HG03575 (cell line): ENCODE results near the gene GNAT2.

ENCODE experiments used
- ATAC-seq: cut with Tn5 transposase; IDR thresholded peaks from one replicate; pipeline ENCODE4 v1.9.1; 2021; ENCODE audit not compliant: unreplicated experiment, insufficient number of reproducible peaks, low FRiP score; ENCODE audit errors: extremely low read depth

The GNAT2 gene

DNA sequence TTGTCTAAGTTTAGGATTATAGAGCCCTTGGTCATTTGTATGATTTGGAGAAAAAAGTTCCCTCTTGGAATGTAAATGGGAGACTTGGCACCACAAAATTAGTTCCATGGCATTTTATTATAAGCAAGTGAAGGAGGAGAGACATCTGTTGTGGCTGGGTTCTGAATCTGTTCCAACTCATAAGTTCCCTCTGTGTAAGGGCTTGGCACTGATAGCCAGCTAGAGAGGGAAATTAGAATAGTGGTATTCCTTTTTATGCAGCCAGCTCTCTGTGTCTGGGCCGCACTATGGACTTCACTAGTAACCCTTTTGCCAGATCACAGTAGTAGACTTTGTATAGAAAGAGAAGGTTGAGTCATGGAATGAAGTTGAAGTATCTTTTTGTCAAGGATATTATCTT is 39.9 kb downstream of the GNAT2 start:
- no peak for ATAC-seq

GRCh38 chr1:109578947-109579443 is 40.4 kb downstream of the GNAT2 start:
- no peak for ATAC-seq

GRCh38 chr1:109573785-109574184 is 45.6 kb downstream of the GNAT2 start:
- ATAC-seq: no peak

DNA sequence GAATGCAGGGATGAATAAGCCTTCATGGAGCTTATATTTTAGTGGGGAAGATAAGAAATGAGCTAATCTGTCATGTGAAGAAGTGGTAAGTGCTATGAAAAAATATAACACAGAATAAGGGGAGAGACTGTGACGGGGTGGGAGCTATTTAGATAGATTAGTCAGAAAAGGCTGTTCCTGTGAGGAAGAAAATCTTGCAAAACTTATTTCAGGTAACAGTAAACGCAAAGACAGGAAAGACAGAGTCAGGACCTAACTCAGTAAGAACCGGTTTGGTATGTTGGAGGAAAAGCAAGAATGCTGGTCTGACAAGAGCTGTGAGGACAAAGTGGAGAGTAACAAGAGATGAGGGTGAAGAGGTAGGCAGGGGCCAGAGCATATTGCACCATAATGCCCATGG is 49.0 kb downstream of the GNAT2 start:
- ATAC-seq: no peak

DNA sequence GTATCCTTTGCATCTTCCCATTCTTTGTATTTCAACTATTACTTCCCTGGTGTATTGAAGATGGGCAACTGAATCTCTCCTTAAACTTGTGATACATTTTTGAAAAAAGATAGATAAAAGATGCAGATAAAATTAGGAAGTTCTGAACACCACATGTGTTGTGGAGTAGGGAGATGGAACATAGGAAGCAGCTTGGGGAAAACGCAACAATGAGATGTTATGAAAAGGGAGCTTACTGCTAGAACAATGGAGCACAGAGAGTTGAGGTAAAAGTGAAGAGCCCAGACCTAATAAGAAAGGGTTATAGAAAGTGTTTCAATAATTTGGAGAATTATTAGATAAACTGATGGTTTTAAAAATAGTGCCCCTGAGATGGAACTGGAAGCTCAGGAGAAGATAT is 50.1 kb downstream of the GNAT2 start:
- ATAC-seq: no peak

DNA sequence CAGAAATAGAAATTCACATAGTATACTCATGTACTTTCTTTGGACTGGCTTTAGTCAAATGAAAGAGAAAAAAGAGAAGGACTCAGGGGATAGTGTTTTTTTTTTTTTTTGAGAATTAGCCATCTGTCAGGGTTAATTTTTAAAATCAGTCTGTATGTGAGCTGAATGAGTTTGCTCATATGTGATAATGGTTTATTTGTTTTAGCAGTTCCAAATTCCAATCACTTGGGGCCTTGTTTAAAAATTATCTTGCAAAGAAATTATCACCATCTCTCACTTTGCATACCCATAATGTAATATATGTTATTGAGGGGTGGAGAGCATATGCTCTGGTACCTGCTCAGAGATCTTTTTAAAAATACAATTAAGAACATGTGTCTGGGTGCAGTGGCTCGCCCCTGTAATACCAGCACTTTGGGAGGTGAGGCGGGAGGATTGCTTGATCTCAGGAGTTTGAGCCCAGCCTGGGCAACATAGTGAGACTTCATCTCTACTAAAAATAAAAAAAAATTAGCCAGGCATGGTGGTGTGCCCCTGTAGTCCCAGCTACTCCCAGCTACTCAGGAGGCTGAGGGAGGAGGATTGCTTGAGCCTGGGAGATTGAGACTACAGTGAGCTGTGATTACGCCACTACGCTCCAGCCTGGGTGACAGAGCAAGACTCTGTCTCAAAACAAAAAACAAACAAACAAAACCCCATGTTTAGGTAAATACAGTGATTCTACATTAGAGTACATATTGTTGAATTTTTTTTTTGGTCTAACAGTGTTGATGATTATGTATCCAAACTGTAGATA is 51.3 kb downstream of the GNAT2 start:
- no peak for ATAC-seq

DNA sequence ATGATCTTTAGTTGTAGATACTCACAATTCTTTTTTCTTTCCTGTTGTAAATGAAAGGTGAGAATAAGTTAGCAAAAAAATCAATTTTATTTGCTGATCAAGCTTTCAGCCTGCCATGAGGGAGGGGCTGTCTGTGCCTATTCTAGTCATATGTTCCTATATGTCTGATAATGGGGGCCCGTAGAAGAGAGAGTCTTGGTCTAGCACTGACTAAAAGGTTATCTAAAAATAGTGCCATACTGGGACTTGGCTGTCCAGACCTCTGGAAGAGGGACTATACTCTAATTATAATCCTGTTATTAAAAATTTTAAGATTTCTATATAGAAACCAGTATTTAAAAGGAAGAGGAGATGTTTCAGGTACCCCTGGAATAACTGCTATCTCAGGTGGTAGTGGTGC is 52.4 kb downstream of the GNAT2 start:
- no peak for ATAC-seq

- ATAC-seq: no peak
These were observed 54.2 kb downstream of the GNAT2 start for GRCh38 chr1:109565241-109565640.

DNA sequence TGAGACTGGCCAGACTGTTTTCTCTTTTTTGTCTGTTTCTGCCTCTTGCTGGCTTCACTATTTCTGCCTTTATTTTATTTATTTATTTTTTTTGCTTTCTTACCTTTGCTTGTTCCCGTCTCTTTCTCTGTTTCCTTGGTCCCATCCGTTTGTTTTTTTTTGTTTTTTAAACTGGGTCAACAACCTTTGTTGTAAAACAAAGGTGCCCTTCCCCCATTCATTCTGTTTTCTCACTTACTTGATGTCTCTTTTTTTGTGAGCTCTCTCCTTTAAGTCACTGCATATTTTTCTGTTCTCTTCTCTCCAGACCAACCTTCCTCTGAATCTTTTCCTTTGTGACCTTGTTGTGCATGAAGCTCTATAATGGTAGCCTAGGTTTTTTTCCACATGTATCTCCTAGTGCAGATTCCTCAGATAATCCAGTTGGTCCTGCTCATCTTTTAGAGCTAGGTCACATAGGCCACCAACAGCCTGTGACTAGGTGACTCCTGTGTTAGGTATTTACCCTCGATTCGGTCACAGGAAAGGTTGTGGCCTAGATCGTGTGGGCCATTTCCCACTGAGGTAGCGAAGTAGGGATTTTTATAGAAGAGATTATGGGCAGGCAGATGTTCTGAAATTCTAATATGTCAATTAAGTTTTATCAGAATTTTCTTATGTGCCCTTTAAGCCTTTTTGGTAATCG is 55.1 kb downstream of the GNAT2 start:
- ATAC-seq: no peak

- no peak for ATAC-seq
These were observed 59.4 kb downstream of the GNAT2 start for GRCh38 chr1:109559995-109560394.

GRCh38 chr1:109557520-109557919 is 61.9 kb downstream of the GNAT2 start:
- no peak for ATAC-seq

DNA sequence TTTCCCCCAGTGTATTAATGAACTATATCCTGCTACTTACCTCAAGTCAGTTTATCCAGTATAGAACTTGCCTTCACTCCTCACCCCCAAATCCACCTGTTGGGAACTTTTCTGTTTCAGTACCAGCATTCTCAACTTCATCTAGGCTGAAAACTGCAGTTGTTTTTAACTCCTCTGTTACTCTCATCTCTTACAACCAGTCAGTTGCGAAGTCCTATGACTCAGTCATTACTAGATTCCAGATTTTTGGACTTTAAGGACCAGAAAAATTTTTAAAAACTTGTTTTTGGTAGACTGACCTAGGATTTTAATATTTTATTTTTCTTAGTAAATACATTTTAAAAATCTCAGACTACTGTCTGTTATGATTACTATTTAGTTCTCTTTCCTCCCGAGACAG is 62.9 kb downstream of the GNAT2 start:
- ATAC-seq: no peak
